ENCODE measurements around the gene YIPF3.
"Not testable (repeated sequence)": the region's sequence is repeated elsewhere in the genome, so short reads cannot be mapped to it uniquely, and the experiment has no call there.

The YIPF3 gene

GRCh38 chr6:43491750-43492661, 24.7 kb downstream of the YIPF3 start:
- DNase-seq (ENCODE audit: low spot score), result no peak

DNA sequence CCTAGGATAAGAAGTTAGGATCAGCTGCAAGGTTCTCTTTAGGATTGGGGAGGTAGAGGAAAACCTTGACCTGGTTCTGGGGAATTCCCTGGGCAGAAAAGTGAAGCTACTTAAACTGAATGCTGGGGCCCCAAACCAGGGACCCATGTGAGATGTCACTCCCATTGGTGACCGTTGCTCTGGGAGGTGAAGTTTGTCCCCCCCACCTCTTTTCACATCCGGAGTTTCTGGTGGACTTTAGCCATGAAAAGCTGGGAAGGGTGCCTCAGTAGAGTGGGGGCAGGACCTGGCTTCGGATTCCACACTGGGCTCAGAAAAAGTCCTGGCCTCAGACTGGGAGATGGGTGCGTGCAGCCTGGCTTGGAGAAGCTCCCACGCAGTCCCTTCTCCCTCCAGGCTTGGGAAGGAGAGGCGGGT, 26.2 kb downstream of the YIPF3 start:
- no peak for DNase-seq (ENCODE audit: low spot score)

- no peak for DNase-seq (ENCODE audit: low spot score)
Observed at GRCh38 chr6:43489277-43490072, 27.3 kb downstream of the YIPF3 start.

- no peak for DNase-seq (ENCODE audit: low spot score)
Observed at GRCh38 chr6:43488667-43489276, 28.0 kb downstream of the YIPF3 start.

GRCh38 chr6:43481591-43482236, 35.0 kb downstream of the YIPF3 start:
- no peak for DNase-seq (ENCODE audit: low spot score)

DNA sequence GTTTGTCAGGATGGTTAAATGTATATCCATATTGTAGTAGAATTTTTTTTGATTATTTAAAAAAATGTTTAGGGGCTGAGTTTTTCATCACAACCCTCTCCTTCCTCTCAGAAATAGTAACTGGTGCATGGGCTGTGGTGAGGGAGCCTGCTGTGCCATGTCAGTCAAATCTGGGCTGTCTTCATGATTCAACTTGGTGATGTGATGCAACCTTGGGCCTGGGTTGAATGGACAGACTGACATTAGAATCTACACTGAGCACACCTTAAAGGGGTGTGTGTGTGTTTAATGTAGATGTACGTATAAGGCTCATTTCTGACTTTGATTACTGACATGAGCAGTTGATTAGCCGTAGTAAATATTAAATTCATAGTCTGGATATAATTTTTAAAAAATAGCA, 35.7 kb downstream of the YIPF3 start:
- no peak for DNase-seq (ENCODE audit: low spot score)

- DNase-seq (ENCODE audit: low spot score), result no peak
Observed at GRCh38 chr6:43478008-43478372, 38.7 kb downstream of the YIPF3 start.

DNA sequence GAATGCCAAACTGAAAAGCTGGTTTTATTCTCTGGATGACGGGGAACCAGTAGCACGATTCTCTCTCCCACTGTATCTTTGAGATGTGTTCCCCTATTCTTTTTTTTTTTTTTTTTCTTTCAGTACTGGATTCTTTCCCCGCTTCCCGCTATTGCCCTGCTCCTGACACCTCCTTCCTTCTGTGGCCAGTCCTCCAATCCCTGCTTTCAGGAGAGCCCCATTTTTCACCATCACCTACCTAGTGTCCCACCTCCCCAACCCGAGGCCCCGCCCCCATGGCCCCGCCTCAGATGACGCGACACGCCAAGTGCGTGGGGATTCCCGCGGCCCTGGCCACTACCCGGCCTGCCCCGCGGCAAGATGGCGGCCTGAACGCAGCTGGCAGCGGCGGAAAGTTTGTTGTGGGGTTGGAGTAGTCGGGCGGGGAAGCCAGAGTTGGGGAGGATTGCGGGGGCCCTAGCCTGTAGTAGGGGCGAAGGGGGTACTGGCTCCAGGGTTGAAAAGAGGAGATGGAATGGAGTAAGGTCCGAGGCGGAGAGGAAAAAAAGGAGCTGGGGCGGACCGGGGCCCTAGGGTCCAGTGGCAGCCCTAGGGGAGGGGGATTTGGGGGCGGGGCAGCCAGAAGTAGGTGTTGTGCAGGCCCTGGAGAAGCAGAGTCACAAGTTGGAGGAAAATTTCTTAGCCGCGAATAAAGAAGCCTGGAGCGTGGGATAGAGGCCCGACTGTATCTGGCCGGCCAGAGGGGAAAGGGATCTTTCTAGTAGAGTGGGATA, 39.3 kb downstream of the YIPF3 start, which contains the start of gene TJAP1:
Gene TJAP1, plus strand, starts transcription at position 336 of the 773 bp plus-strand sequence. CDS start 21,432 bp downstream, outside the sequence.
- peak; percentile 96 for DNase-seq (ENCODE audit: low spot score)

DNA sequence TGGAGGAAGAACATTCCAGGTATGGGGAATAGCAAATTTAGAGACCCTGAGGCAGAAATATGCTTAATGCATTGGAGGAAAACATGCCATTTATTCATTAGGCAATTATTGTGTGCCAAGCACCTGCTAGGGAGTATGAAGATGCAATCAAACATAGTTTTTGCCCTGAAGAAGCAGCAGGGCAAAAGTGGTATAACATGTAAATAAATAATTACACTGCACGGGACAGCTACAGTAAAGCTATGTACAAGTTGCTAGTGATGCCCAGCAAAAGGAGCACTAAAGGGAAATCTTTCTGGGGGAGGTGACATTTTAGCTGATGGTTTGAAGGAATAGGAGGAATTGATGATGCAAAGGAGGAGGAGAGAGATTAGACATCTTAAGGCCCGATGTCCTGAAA, 40.0 kb downstream of the YIPF3 start:
- no peak for DNase-seq (ENCODE audit: low spot score)

DNA sequence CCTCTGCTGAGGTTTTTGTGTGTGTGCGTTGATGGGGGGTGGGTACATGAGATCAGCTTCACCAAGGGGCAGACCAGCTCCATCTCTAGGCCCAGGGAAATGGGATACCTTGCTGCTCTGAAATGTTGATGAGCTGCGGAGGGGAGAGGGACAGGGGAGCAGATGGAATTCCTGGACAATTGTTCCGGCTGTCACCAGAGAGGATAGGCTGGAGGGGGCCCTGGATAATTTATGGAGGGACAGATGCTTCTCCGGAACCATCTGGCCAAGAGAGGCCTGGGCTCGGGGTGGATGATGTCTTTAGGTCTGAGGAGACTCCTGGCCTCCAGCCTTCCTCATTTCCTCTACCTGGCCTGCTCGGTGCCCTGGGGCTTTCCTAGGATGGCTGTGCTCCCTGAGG, 41.2 kb downstream of the YIPF3 start:
- no peak for DNase-seq (ENCODE audit: low spot score)

DNA sequence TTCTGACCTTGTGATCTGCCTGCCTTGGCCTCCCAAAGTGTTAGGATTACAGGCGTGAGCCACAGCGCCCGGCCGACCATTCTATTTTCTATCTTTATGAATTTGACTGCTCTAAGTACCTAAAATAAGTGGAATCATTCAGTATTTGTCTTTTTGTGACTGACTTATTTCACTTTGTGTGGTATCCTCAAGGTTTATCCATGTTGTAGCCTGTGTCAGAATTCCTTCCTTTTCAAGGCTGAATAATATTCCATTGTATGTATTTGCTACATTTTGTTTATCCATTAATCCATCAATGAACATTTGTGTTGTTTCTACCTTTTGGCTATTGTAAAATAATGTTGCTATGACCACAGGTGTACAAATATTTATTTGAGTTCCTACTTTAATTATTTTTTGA, 44.2 kb downstream of the YIPF3 start:
- no peak for DNase-seq (ENCODE audit: low spot score)

GRCh38 chr6:43471399-43471798, 45.3 kb downstream of the YIPF3 start:
- DNase-seq (ENCODE audit: low spot score), result no peak

DNA sequence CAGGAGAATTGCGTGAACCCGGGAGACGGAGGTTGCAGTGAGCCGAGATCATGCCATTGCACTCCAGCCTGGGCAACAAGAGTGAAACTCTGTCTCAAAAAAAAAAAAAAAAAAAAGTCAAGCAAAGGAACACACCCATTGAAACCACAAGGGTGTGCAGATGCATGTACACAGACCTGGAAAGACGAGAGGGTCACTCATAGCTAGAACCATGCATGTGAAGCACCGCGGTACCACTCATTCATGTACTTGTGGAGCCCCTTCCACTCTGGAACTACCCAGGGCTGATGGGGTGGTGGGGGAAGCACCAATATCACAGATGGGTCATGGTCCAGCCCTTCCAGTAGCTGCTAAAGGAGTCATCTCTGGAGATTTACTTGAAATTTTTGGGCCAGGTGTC, 46.8 kb downstream of the YIPF3 start:
- DNase-seq (ENCODE audit: low spot score), result no peak

DNA sequence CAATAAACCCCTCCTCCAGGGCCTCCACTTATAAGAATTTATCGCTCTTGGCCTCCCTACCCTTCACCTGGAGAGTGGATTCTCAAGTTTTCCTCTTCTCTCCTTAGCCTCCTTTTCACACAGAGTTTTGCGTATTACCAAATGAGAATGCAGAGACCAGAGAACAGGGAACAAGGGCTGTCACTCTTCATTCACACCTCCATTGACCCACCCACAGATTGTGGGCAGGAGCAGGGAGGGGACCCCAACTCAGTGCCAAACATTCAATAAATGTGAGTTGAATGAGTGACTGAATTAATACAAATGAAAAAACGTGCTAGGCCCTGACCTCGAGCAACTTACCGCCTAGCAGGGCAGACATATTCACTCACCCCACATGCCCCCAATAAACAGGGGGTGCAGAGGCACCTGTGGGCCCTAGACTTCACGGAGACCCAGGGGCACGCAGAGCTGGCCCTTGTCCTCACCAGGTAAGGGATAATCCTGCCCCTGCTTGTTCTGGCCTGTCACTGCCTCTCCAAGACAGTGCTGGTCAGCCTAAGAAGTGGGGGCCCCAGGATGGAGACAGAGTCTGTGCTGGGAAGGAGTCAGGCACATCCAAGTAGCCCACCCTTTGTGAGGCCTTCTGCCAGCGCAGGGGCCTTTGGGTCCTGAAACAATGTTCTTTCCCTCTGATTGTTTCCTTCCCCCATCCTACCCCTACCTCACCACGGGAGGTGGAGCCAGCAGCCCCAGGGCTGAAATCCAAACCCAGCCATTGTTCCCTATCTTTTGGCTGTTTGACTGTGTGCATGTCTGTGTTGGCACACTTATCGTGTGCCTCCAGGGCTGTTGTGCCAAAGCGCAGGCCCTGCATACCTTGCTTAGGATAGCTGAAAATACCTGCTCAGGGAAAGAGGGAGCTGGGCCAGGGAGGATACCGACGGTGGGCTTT, 47.7 kb downstream of the YIPF3 start:
- no peak for DNase-seq (ENCODE audit: low spot score)

- no peak for DNase-seq (ENCODE audit: low spot score)
Observed at GRCh38 chr6:43468240-43468639, 48.5 kb downstream of the YIPF3 start.

DNA sequence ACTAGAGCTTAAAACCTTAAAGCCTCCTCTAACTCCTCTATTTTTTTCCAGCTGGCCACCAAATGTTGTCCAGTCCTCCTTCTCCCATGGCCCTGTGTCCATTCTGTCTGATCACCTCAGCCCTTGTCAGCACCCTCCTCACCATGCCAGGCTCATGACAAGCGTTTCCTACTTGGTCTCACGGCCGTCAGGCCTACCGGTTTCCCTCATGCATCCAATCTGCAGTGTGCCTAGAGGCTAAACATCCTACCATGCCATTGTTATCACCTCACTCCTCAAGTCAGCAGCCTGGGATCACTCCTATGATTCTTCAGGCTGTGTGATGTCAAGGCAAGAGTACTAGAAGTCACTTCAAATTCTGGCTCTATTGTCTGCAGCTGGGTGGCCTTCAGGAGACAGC, 49.0 kb downstream of the YIPF3 start:
- DNase-seq (ENCODE audit: low spot score), result no peak

DNA sequence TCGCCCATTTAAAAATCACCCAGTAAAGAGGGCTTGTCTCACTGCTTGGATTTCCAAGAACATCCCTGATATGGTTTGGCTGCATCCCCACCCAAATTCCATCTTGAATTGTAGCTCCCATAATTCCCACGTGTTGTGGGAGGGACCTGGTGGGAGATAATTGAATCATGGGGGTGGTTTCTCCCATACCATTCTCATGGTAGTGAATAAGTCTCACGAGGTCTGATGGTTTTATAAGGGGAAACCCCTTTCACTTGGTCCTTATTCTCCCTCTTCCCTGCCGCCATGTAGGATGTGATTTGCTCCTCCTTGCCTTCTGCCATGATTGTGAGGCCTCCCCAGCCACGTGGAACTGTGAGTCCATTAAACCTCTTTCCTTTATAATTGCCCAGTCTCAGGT, 49.5 kb downstream of the YIPF3 start:
- not testable (repeated sequence) for DNase-seq (ENCODE audit: low spot score)

DNA sequence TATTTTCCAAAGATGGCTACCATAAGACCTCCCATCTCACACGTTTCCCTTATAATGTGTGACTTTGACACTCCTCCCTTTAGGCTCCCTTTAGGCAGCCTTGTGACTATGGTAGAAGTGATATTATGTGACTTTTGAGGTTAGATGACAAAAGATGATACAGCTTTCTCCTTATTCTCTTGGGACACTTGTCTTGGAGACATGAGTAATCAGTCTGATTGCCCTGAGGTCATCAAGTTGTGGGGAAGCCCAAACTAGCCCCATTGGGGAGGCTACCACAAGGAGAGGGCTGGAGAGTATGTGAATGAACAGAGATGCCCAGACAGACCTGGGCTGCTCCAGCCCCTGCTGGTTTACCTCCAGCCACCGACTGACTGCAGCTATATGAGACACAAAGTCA, 50.8 kb downstream of the YIPF3 start:
- DNase-seq (ENCODE audit: low spot score), result no peak

- DNase-seq (ENCODE audit: low spot score), result no peak
Observed at GRCh38 chr6:43464337-43464736, 52.4 kb downstream of the YIPF3 start.

DNA sequence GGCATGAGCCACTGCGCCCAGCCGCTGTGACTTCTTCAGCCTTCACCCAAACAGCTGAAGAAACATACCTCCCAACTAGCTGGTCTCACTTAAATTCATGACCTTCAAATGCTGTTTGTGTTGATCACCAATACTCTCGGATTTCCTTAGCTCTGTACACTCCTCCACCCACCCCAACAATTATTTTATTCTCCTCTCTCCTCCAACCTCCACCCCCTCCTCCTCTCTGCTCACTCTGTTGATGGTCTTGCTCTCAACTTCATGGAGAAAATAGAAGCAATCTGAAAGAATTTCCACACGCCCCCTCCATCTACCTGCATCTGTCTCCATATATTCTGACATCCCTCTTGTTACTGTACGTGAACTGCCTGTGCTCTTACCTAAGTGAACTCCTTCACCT, 54.8 kb downstream of the YIPF3 start:
- DNase-seq (ENCODE audit: low spot score), result no peak

Data from ecto neural progenitor cell (in vitro differentiated cells).